Upper lobe of left lung (tissue), 4 donors: ENCODE results near the gene MDN1.

ENCODE experiments used
- CTCF ChIP-seq, 6 experiments: fragments of 450-650 bp in 4 of 6; fragments of 200-600 bp in 2 of 6; sonication (generic) in 2 of 6; IDR thresholded peaks; one replicate each; pipeline ENCODE4 v1.5.1; 2016 to 2019; ENCODE audit warnings: antibody characterized with exemption in 6 of 6
- EP300 ChIP-seq, 4 donors: sonication (generic); formaldehyde crosslinking; IDR thresholded peaks; one replicate each; pipeline ENCODE4 v1.5.1; 2017; ENCODE audit warnings: antibody characterized with exemption in 4 of 4, control low read depth in 2 of 4
- POLR2A ChIP-seq, 4 donors: fragments of 450-650 bp; IDR thresholded peaks; one replicate each; pipeline ENCODE4 v1.5.1; 2016 to 2017; ENCODE audit warnings: antibody characterized with exemption in 4 of 4, mild to moderate bottlenecking in 2 of 4
- POLR2AphosphoS5 ChIP-seq, 2 donors: sonication (generic); formaldehyde crosslinking; IDR thresholded peaks; one replicate each; pipeline ENCODE4 v1.5.1; 2017; ENCODE audit warnings: antibody characterized with exemption in 2 of 2

- no peak for TF ChIP-seq POLR2AphosphoS5 (IDR thresholded peaks at IDR 0.05)
- TF ChIP-seq CTCF (IDR thresholded peaks at IDR 0.05): no peak
- no peak for TF ChIP-seq POLR2A (IDR thresholded peaks at IDR 0.05)
- no peak for TF ChIP-seq EP300 (IDR thresholded peaks at IDR 0.05)
Observed at GRCh38 chr6:89597372-89597771, 222.2 kb downstream of the MDN1 start.
